DOHH2 (cell line): ENCODE measurements around the gene LRP1-AS.

Source experiments
- EZH2phosphoT487 ChIP-seq: fragments of 200-600 bp; sonication (generic); IDR thresholded peaks from 2 replicates; pipeline ENCODE4 v1.6.1; 2017; ENCODE audit warnings: borderline replicate concordance, mild to moderate bottlenecking, antibody characterized with exemption, low read length, moderate library complexity, mixed read lengths
- TF ChIP-seq, protein P1 (sequence below): fragments of 200-600 bp; sonication (generic); IDR thresholded peaks from one replicate; pipeline ENCODE4 v1.5.1; 2014; ENCODE audit warnings: antibody characterized with exemption, mild to moderate bottlenecking, low read depth, low read length; ENCODE audit not compliant: poor library complexity, severe bottlenecking

DNA sequence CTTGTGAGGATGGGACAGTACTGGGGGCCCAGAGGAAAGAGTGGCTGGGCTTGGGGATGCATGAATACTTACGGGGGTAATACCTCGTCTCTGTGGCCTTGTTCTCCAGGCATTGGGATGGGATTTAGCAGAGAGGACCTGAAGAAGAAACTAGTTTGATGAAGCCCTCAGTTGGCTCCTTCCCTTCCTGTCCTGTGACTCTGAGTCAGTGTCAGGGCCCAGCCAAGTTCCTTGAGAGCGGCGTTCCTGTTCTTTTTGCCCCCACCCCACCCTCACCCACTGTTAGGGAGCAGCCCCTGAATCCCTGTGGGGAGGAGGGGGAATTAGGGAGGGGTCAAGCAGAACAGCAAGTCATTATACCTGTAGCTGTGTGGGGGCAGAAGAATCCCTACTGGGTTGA, 5.2 kb upstream of the LRP1-AS start:
- TF ChIP-seq, protein P1, sequence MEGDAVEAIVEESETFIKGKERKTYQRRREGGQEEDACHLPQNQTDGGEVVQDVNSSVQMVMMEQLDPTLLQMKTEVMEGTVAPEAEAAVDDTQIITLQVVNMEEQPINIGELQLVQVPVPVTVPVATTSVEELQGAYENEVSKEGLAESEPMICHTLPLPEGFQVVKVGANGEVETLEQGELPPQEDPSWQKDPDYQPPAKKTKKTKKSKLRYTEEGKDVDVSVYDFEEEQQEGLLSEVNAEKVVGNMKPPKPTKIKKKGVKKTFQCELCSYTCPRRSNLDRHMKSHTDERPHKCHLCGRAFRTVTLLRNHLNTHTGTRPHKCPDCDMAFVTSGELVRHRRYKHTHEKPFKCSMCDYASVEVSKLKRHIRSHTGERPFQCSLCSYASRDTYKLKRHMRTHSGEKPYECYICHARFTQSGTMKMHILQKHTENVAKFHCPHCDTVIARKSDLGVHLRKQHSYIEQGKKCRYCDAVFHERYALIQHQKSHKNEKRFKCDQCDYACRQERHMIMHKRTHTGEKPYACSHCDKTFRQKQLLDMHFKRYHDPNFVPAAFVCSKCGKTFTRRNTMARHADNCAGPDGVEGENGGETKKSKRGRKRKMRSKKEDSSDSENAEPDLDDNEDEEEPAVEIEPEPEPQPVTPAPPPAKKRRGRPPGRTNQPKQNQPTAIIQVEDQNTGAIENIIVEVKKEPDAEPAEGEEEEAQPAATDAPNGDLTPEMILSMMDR = no peak
- TF ChIP-seq EZH2phosphoT487 = no peak
